ENCODE results near the gene SNAPC5. TPM values are rescaled to one million over a fixed set of nuclear protein-coding genes. Genes with fewer than 3 reads are reported as not detected.
"Not testable (repeated sequence)": the region's sequence is repeated elsewhere in the genome, so short reads cannot be mapped to it uniquely, and the experiment has no call there.

The SNAPC5 gene
- total RNA-seq, 5 donors from 2014 or later (not counting 1 experiment from before 2014, with no cell fraction given), result 23.4 to 37.5 (median 34.0) TPM

DNA sequence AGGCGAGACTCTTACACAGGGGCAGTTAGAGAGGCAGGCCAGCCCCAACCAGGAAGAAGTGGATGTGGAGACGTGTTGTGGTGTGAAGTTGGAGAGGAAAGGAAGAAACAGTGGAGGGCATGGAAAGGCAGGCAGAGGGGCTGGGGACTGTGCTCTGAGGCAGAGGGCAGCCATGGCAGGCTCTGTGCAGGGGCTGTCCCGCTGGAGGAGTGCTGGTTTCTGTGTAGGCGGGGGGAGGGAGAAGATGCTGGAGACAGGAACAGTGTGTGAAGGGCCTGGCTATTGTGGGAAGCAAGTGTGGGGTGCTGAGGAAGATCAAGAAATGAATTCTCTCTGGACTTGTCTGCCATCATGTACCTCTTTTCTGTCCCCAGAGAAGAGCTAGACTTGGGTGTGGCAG, 21.0 kb downstream of the SNAPC5 start:
- DNase-seq (no peak), ATAC-seq (replicated peaks in 1 of 4) (no peak)
- no peak overlapping the region for H3K4me3 ChIP-seq (ENCODE audit: control insufficient read depth in 1 of 2, extremely low read depth in 1 of 2, low read length in 1 of 2)
- H3K36me3 Mint-ChIP-seq, result peaks cover 7% of the 10 kb centered on the region
- H3K27me3 Mint-ChIP-seq, result no peaks in the 10 kb centered on the region
- no peaks in the 10 kb centered on the region for H3K27me3 ChIP-seq (replicated peaks in 1 of 2; ENCODE audit: control insufficient read depth in 2 of 2, extremely low read depth in 1 of 2, insufficient read depth in 2 of 2, low read length in 1 of 2)
- 92% methylated on average over 2 of the region's 4 CpGs for WGBS (ENCODE audit: insufficient coverage)
- peak overlapping the region; percentile 74 to 80 for H3K27ac Mint-ChIP-seq
- H3K9me3 ChIP-seq, result no peaks in the 10 kb centered on the region
- H3K4me1 Mint-ChIP-seq, result peaks cover 29 to 37% (median 31%) of the 10 kb centered on the region in 3 donors
- H3K36me3 ChIP-seq (ENCODE audit: control insufficient read depth in 2 of 2, extremely low read depth in 1 of 2, insufficient read depth in 1 of 2, low read length in 1 of 2), result peaks cover 9 to 10% of the 10 kb centered on the region in 2 donors
- ChIA-PET POLR2A (no interaction called here), CTCF (no interaction called here)
- H3K4me3 Mint-ChIP-seq, result no peak overlapping the region
- no peaks in the 10 kb centered on the region for H3K9me3 Mint-ChIP-seq
- peaks cover 5 to 13% of the 10 kb centered on the region in 2 experiments for H3K4me1 ChIP-seq (ENCODE audit: control insufficient read depth in 1 of 2, extremely low read depth in 1 of 2, insufficient read depth in 2 of 2, low read length in 2 of 2)
- H3K27ac ChIP-seq (ENCODE audit: low read length), result no peak overlapping the region

DNA sequence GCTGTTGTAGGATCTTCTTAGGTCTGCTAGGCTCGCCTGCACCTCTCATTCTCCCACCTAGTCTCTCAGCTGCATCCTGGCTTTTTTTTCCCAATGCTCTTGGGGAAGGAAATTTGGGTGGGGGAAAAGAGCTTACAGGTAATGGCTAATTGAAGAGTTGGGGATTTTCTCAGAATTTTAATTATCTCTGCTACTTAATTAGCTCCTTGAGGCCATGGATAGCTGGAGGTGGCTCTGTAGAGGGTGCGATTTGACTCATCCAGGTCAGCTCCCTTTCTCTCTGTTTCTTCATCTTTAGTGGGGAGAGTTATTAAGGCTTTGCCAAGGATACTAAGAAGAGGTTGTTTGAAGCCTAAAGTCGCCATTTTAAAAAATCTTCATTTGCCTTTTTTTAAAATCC, 22.6 kb downstream of the SNAPC5 start:
- no peaks in the 10 kb centered on the region for H3K36me3 Mint-ChIP-seq
- CTCF ChIA-PET, result interaction anchor here in 1 of 2 donors (0.6 to 0.7 kb wide), 2 partner anchors 60 to 105 kb away, joined by 3 read pairs; no protein-coding TSS in a partner anchor
- POLR2A ChIA-PET, result interaction anchor here (0.6 to 0.7 kb wide), 2 partner anchors 17 kb away, joined by 3 to 5 read pairs; no protein-coding TSS in a partner anchor
- H3K4me3 Mint-ChIP-seq, result no peak overlapping the region
- no peak overlapping the region for H3K27ac ChIP-seq (ENCODE audit: low read length)
- peaks cover 5 to 6% of the 10 kb centered on the region in 2 donors for H3K36me3 ChIP-seq (ENCODE audit: control insufficient read depth in 2 of 2, extremely low read depth in 1 of 2, insufficient read depth in 1 of 2, low read length in 1 of 2)
- H3K9me3 ChIP-seq, result no peaks in the 10 kb centered on the region
- WGBS (ENCODE audit: insufficient coverage), result 100% methylated on average over 1 of the region's 3 CpGs
- no peak overlapping the region for H3K4me3 ChIP-seq (ENCODE audit: control insufficient read depth in 1 of 2, extremely low read depth in 1 of 2, low read length in 1 of 2)
- H3K4me1 Mint-ChIP-seq, result peaks cover 41 to 52% (median 47%) of the 10 kb centered on the region in 3 donors
- ATAC-seq (replicated peaks in 1 of 4) (no peak), DNase-seq (no peak)
- H3K9me3 Mint-ChIP-seq, result no peaks in the 10 kb centered on the region
- no peaks in the 10 kb centered on the region for H3K27me3 Mint-ChIP-seq
- peaks cover 11 to 26% of the 10 kb centered on the region in 2 experiments for H3K4me1 ChIP-seq (ENCODE audit: control insufficient read depth in 1 of 2, extremely low read depth in 1 of 2, insufficient read depth in 2 of 2, low read length in 2 of 2)
- no peaks in the 10 kb centered on the region for H3K27me3 ChIP-seq (replicated peaks in 1 of 2; ENCODE audit: control insufficient read depth in 2 of 2, extremely low read depth in 1 of 2, insufficient read depth in 2 of 2, low read length in 1 of 2)
- H3K27ac Mint-ChIP-seq, result peak overlapping the region in 1 of 2 donors; percentile 80

DNA sequence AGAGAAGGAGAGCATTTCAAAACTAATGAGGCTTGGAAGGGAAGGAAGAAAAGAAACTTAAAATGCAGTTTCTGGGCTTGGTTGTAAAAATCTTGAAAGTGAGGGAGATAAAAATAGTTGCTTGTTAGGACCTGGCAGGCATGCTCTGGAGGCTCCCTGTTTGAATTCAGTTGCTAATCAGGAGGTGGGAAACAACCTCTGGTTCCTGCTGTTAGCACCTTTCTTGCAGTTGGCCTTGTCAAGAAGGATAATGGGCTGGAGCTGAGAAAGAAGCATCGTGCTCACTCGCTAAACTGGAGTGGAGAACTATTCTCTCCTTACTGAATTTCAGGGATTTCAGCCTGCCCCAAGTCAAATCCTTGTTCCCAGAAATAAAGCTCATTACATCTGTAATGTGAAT, 23.4 kb downstream of the SNAPC5 start:
- Mint-ChIP-seq H3K4me3 (no peak overlapping the region), H3K9me3 (no peaks in the 10 kb centered on the region), H3K27ac (peak overlapping the region; percentile 72 to 87), H3K4me1 (peaks cover 41 to 57% (median 48%) of the 10 kb centered on the region in 3 donors), H3K36me3 (no peaks in the 10 kb centered on the region), H3K27me3 (no peaks in the 10 kb centered on the region)
- Histone ChIP-seq H3K36me3 (ENCODE audit: control insufficient read depth in 2 of 2, extremely low read depth in 1 of 2, insufficient read depth in 1 of 2, low read length in 1 of 2) (peaks cover 5 to 6% of the 10 kb centered on the region in 2 donors), H3K27ac (ENCODE audit: low read length) (no peak overlapping the region), H3K9me3 (no peaks in the 10 kb centered on the region), H3K27me3 (replicated peaks in 1 of 2; ENCODE audit: control insufficient read depth in 2 of 2, extremely low read depth in 1 of 2, insufficient read depth in 2 of 2, low read length in 1 of 2) (no peaks in the 10 kb centered on the region), H3K4me1 (ENCODE audit: control insufficient read depth in 1 of 2, extremely low read depth in 1 of 2, insufficient read depth in 2 of 2, low read length in 2 of 2) (peaks cover 11 to 26% of the 10 kb centered on the region in 2 experiments), H3K4me3 (ENCODE audit: control insufficient read depth in 1 of 2, extremely low read depth in 1 of 2, low read length in 1 of 2) (no peak overlapping the region)
- CTCF ChIA-PET, result no interaction called here
- DNase-seq (no peak), ATAC-seq (replicated peaks in 1 of 4) (no peak)
- WGBS (ENCODE audit: insufficient coverage), result no CpG with 5 or more reads among the region's 2 CpGs
- POLR2A ChIA-PET, result interaction anchor here in 1 of 2 donors (0.6 kb wide), 1 partner anchor 129 kb away, joined by 3 read pairs; no protein-coding TSS in a partner anchor

DNA sequence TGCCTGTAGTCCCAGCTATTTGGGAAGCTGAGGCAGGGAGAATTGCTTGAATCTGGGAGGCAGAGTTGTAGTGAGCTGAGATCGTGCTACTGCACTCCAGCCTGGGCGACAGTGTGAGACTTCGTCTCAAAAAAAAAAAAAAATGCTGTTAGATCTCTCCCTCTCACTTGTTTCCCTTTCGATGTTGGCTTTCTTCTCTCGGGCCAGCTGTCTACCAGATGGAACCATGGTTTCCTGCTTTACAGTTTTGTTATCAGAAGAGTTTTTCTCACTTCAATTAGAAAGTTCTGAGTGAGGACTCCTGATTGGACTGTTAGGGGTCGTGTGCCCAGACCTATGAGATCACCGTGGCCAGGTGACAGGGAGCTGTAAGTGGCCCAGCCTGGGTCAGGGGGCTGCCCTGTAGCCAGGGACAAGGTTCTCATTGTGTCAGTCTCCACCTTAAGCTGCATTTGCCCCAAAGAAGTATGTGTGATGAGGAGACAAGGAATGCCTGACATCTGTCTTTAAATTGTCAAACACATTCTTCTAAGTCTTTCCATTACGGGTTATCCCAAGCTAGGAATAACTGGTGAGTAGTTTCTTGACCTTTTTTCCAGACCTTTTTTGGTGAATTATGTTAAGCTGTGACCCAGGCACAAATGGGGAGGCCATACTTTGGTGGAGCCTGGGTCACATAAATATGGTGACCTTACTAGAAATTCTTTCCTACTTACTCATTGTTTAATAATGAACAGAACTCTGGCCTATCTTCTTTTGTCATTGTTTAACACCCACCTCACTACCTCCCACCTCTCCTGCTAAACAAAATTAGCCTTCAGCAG, 25.2 kb downstream of the SNAPC5 start:
- H3K36me3 ChIP-seq (ENCODE audit: control insufficient read depth in 2 of 2, extremely low read depth in 1 of 2, insufficient read depth in 1 of 2, low read length in 1 of 2), result peaks cover 0 to 6% of the 10 kb centered on the region in 2 donors
- Mint-ChIP-seq H3K4me3 (peak overlapping the region; percentile 53 to 75 (median 73)), H3K4me1 (peaks cover 41 to 58% (median 48%) of the 10 kb centered on the region in 3 donors), H3K36me3 (no peaks in the 10 kb centered on the region), H3K27ac (peak overlapping the region; percentile 86 to 96), H3K27me3 (no peaks in the 10 kb centered on the region), H3K9me3 (no peaks in the 10 kb centered on the region)
- H3K27ac ChIP-seq (ENCODE audit: low read length), result peak overlapping the region; percentile 75
- peaks cover 11 to 26% of the 10 kb centered on the region in 2 experiments for H3K4me1 ChIP-seq (ENCODE audit: control insufficient read depth in 1 of 2, extremely low read depth in 1 of 2, insufficient read depth in 2 of 2, low read length in 2 of 2)
- 17% methylated on average over 2 of the region's 8 CpGs for WGBS (ENCODE audit: insufficient coverage)
- ATAC-seq (replicated peaks in 1 of 4) (peak; percentile 85 to 97 (median 90)), DNase-seq (peak; percentile 5 to 79 (median 47))
- no peaks in the 10 kb centered on the region for H3K27me3 ChIP-seq (replicated peaks in 1 of 2; ENCODE audit: control insufficient read depth in 2 of 2, extremely low read depth in 1 of 2, insufficient read depth in 2 of 2, low read length in 1 of 2)
- ChIA-PET CTCF (interaction anchor here (0.6 to 3.6 kb wide), 7 partner anchors 19 to 578 kb away, joined by 3 to 40 read pairs (median 4); partner anchors contain the start of gene SNAPC5 (in 1 of the 2)), POLR2A (interaction anchor here (0.6 to 1.4 kb wide), 7 partner anchors 19 to 719 kb away, joined by 4 to 12 read pairs (median 4); partner anchors contain the start of gene MAP2K1 (in 1 of the 2))
- no peaks in the 10 kb centered on the region for H3K9me3 ChIP-seq
- no peak overlapping the region for H3K4me3 ChIP-seq (ENCODE audit: control insufficient read depth in 1 of 2, extremely low read depth in 1 of 2, low read length in 1 of 2)

DNA sequence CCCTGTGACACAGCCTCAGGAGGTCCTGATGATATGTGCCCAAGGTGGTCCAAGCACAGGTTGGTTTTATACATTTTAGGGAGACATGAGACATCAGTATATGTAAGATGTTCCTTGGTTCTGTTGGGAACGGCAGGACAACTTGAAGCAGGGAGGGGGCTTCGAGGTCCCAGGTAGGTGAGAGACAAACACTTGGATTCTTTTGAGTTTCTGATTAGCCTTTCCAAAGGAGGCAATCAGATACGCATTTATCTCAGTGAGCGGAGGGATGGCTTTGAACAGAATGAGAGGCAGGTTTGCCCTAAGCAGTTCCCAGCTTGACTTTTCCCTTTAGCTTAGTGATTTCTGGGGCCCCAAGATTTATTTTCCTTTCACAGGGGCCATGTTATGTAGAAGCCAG, 26.7 kb downstream of the SNAPC5 start:
- H3K36me3 ChIP-seq (ENCODE audit: control insufficient read depth in 2 of 2, extremely low read depth in 1 of 2, insufficient read depth in 1 of 2, low read length in 1 of 2); H3K27ac ChIP-seq (ENCODE audit: low read length); DNase-seq; H3K9me3 ChIP-seq; H3K27me3 Mint-ChIP-seq; H3K36me3 Mint-ChIP-seq; H3K4me3 ChIP-seq (ENCODE audit: control insufficient read depth in 1 of 2, extremely low read depth in 1 of 2, low read length in 1 of 2); H3K27me3 ChIP-seq (replicated peaks in 1 of 2; ENCODE audit: control insufficient read depth in 2 of 2, extremely low read depth in 1 of 2, insufficient read depth in 2 of 2, low read length in 1 of 2); ATAC-seq (replicated peaks in 1 of 4); H3K9me3 Mint-ChIP-seq: not testable (repeated sequence)
- ChIA-PET CTCF (interaction anchor here in 1 of 2 donors (1.5 to 3.6 kb wide), 2 partner anchors 21 to 28 kb away, joined by 5 to 40 read pairs; partner anchors contain the start of gene SNAPC5), POLR2A (interaction anchor here in 1 of 2 donors (0.6 to 1.2 kb wide), 2 partner anchors 33 to 583 kb away, joined by 3 to 4 read pairs; no protein-coding TSS in a partner anchor)
- peak overlapping the region; percentile 86 to 96 for H3K27ac Mint-ChIP-seq
- H3K4me1 Mint-ChIP-seq, result peaks cover 28 to 52% (median 51%) of the 10 kb centered on the region in 3 donors
- peaks cover 11 to 26% of the 10 kb centered on the region in 2 experiments for H3K4me1 ChIP-seq (ENCODE audit: control insufficient read depth in 1 of 2, extremely low read depth in 1 of 2, insufficient read depth in 2 of 2, low read length in 2 of 2)
- H3K4me3 Mint-ChIP-seq, result peak overlapping the region in 1 of 3 donors; percentile 75
- WGBS (ENCODE audit: insufficient coverage), result 100% methylated on average over 2 of the region's 4 CpGs
